Measurements from ENCODE around the gene ABO. TPM values are rescaled to one million over a fixed set of nuclear protein-coding genes. Genes with fewer than 3 reads are reported as not detected.
"Not testable (repeated sequence)": the region's sequence is repeated elsewhere in the genome, so short reads cannot be mapped to it uniquely, and the experiment has no call there.

ABO gene
- total and polyA plus RNA-seq, 10 of the 15 experiments (the other 5 are each of a cell fraction or from before 2014, with no cell fraction given) = 0.10 TPM; not detected in 9

- CTCF ChIA-PET = no interaction called here
- TF ChIP-seq BHLHE40 (IDR thresholded peaks at IDR 0.05; ENCODE audit: borderline replicate concordance in 1 of 2, low read depth in 2 of 2, low read length in 1 of 2) = no peak
- TF ChIP-seq CREB1 (IDR thresholded peaks at IDR 0.05; ENCODE audit: low read depth) = no peak
- no peak for TF ChIP-seq ZNF274 (IDR thresholded peaks at IDR 0.05; ENCODE audit: insufficient read depth, insufficient read length)
- no peak for TF ChIP-seq IKZF2 (IDR thresholded peaks at IDR 0.05)
- no peak for TF ChIP-seq IRF5 (IDR thresholded peaks at IDR 0.05; ENCODE audit: borderline replicate concordance)
- TF ChIP-seq RB1 (IDR thresholded peaks at IDR 0.05; ENCODE audit: borderline replicate concordance) = no peak
- no peak for TF ChIP-seq SMAD5 (IDR thresholded peaks at IDR 0.05; ENCODE audit: low read depth)
- TF ChIP-seq HCFC1 (IDR thresholded peaks at IDR 0.05; ENCODE audit: low read length) = no peak
- TF ChIP-seq FOS (IDR thresholded peaks at IDR 0.05; ENCODE audit: borderline replicate concordance, extremely low read depth, insufficient read length) = no peak
- no peak for TF ChIP-seq SMAD1 (IDR thresholded peaks at IDR 0.05; ENCODE audit: low read depth, partially characterized antibody)
- no peak for TF ChIP-seq SPI1 (IDR thresholded peaks at IDR 0.05; ENCODE audit: borderline replicate concordance, insufficient read depth, low read depth, low read length)
- no peak for TF ChIP-seq GATAD2B (conservative IDR thresholded peaks at IDR 0.05; ENCODE audit: low read depth)
- TF ChIP-seq E2F4 (IDR thresholded peaks at IDR 0.05; ENCODE audit: low read depth, low read length) = no peak
Observed at GRCh38 chr9:133221177-133221809, 53.7 kb downstream of the ABO start.

GRCh38 chr9:133218049-133218975 lies 56.7 kb downstream of the ABO start:
- FAIRE-seq; H4K20me1 ChIP-seq (ENCODE audit: control insufficient read depth, insufficient read depth); POLR2A ChIA-PET; BruUV-seq (replicated peaks); RAD21 ChIA-PET (ENCODE audit: unreplicated experiment); H3K4me3 ChIP-seq; H3K9me3 ChIP-seq (replicated peaks; ENCODE audit: control insufficient read depth, insufficient read depth, low read length); H3K27me3 ChIP-seq (replicated peaks in 1 of 2; ENCODE audit: control insufficient read depth in 2 of 2, insufficient read depth in 2 of 2, low read length in 1 of 2); H2AFZ ChIP-seq (ENCODE audit: control insufficient read depth, low read depth, low read length); H3K4me2 ChIP-seq (ENCODE audit: control insufficient read depth, insufficient read depth); CTCF ChIA-PET; intact Hi-C loops (cut with micrococcal nuclease; ENCODE audit: unreplicated experiment); H3K79me2 ChIP-seq (ENCODE audit: control insufficient read depth, insufficient read depth, low read length); in situ Hi-C loops (cut with MboI); H3K27ac ChIP-seq (ENCODE audit: control insufficient read depth, insufficient read depth); DNase-seq (ENCODE audit: low read depth, low spot score); H3K9ac ChIP-seq (ENCODE audit: control insufficient read depth, insufficient read depth, low read length); H3K36me3 ChIP-seq (ENCODE audit: control insufficient read depth in 2 of 2, insufficient read depth in 2 of 2, low read length in 1 of 2); SMC1A ChIA-PET (ENCODE audit: uncharacterized antibody, unreplicated experiment); H3K4me1 ChIP-seq (ENCODE audit: control insufficient read depth, insufficient read depth, low read length); ATAC-seq: not testable (repeated sequence)
- WGBS (ENCODE audit: insufficient coverage, insufficient replicate concordance, low lambda C conversion rate, missing lambda C conversion rate) = 25% methylated on average over 18 of the region's 19 CpGs

More at GRCh38 chr9:133221177-133221809, 53.7 kb downstream of the ABO start:
- intact Hi-C loops (cut with micrococcal nuclease; ENCODE audit: unreplicated experiment) (no loop called here), in situ Hi-C loops (cut with MboI) (no loop called here)
- POLR2A ChIA-PET = no interaction called here
- Histone ChIP-seq H3K27ac (ENCODE audit: control insufficient read depth, insufficient read depth) (no peak overlapping the region), H3K4me2 (ENCODE audit: control insufficient read depth, insufficient read depth) (no peak overlapping the region), H3K9me3 (replicated peaks; ENCODE audit: control insufficient read depth, insufficient read depth, low read length) (no peaks in the 10 kb centered on the region), H3K79me2 (ENCODE audit: control insufficient read depth, insufficient read depth, low read length) (no peaks in the 10 kb centered on the region), H2AFZ (ENCODE audit: control insufficient read depth, low read depth, low read length) (no peak overlapping the region), H3K4me3 (no peak overlapping the region), H3K36me3 (ENCODE audit: control insufficient read depth in 2 of 2, insufficient read depth in 2 of 2, low read length in 1 of 2) (no peaks in the 10 kb centered on the region), H3K4me1 (ENCODE audit: control insufficient read depth, insufficient read depth, low read length) (no peaks in the 10 kb centered on the region), H3K9ac (ENCODE audit: control insufficient read depth, insufficient read depth, low read length) (no peak overlapping the region), H4K20me1 (ENCODE audit: control insufficient read depth, insufficient read depth) (no peaks in the 10 kb centered on the region), H3K27me3 (replicated peaks in 1 of 2; ENCODE audit: control insufficient read depth in 2 of 2, insufficient read depth in 2 of 2, low read length in 1 of 2) (no peaks in the 10 kb centered on the region; a peak in 1 of 4 replicates)
- SMC1A ChIA-PET (ENCODE audit: uncharacterized antibody, unreplicated experiment) = no interaction called here
- RAD21 ChIA-PET (ENCODE audit: unreplicated experiment) = no interaction called here
- FAIRE-seq = peak; percentile 93
- 36% methylated on average over 12 of the region's 12 CpGs for WGBS (ENCODE audit: insufficient coverage, insufficient replicate concordance, low lambda C conversion rate, missing lambda C conversion rate)
- ATAC-seq = no peak
- no peak for DNase-seq (ENCODE audit: low read depth, low spot score)
- BruUV-seq (replicated peaks) = no TSS peak

All from GM12878 (cell line).